Adrenal gland (tissue), 12 donors: ENCODE measurements around the gene ADAMTS13. TPM values are rescaled to one million over a fixed set of nuclear protein-coding genes. Genes with fewer than 3 reads are reported as not detected.

ENCODE experiments used
- DNase-seq, 7 donors: peaks; one replicate each; pipeline ENCODE4 v3.0.0-alpha.2; 2019 to 2020
- H3K27ac ChIP-seq, 5 donors: fragments of 200-600 bp; sonication (generic) in 4 of 5; 1 replicate in 3 of 5; 2 replicates in 2 of 5; pipeline versions ENCODE4 v1.5.1 to v1.8.0; 2016 to 2020; ENCODE audit warnings: mild to moderate bottlenecking in 1 of 5
- H3K27me3 ChIP-seq: fragments of 200-600 bp; 2 replicates; pipeline ENCODE4 v1.8.0; 2021
- H3K36me3 ChIP-seq, 2 donors: fragments of 200-600 bp; replicated peaks in 1 of 2; 1 replicate in 1 of 2; 2 replicates in 1 of 2; pipeline versions ENCODE4 v1.5.1 to v1.8.0; 2018 to 2022
- H3K4me1 ChIP-seq, 2 donors: fragments of 200-600 bp; replicated peaks in 1 of 2; 1 replicate in 1 of 2; 2 replicates in 1 of 2; pipeline versions ENCODE4 v1.5.1 to v1.8.0; 2018 to 2021
- H3K4me3 ChIP-seq, 4 donors: fragments of 200-600 bp; sonication (generic) in 3 of 4; one replicate each; pipeline ENCODE4 v1.5.1; 2016 to 2018
- H3K9me3 ChIP-seq, 3 donors: fragments of 200-600 bp; sonication (generic) in 1 of 3; replicated peaks in 1 of 3; 1 replicate in 2 of 3; 2 replicates in 1 of 3; pipeline versions ENCODE4 v1.5.1 to v1.8.0; 2016 to 2021
- POLR2A ChIP-seq, 2 donors: fragments of 450-650 bp; IDR thresholded peaks; one replicate each; pipeline ENCODE4 v1.6.1; 2017; ENCODE audit warnings: antibody characterized with exemption in 2 of 2, mild to moderate bottlenecking in 2 of 2, moderate library complexity in 1 of 2
- WGBS, 4 donors: extraction: QIAGEN DNeasy Blood & Tissue Kit in 2 of 4; methylation state at CpG; one replicate each; pipeline versions ENCODE4 v1.1.5 to v1.1.7; 2013 to 2017; 5-methylcytosine and 5-hydroxymethylcytosine counted together
- intact Hi-C, 2 donors: fragments of 100-400 bp; cut with DNase I; formaldehyde crosslinking; loops; one replicate each; pipeline versions ENCODE4 v1.14.1 to v1.15.0; 2022 to 2023
- polyA plus RNA-seq, 3 donors: library from polyadenylated mRNA; stranded (reverse); fragments of 200-250 nt in 2 of 3; fragments of 350-450 nt in 1 of 3; fragmentation: Illumina TruSeq in 1 of 3; extraction: RNeasy Lipid Tissue Mini Kit (QIAGEN cat#74804) in 1 of 3; gene quantifications; one replicate each; pipeline ENCODE4 v1.2.3, GENCODE V29; 2013 to 2014
- total RNA-seq, 9 donors: library from RNA; depleted of rRNA in 4 of 9; stranded (reverse); fragments of >200 nt in 4 of 9; fragments of 120-200 nt in 1 of 9; fragmentation: NEBNext Ultra II Directional in 1 of 9; extraction: Animal tissue kit (Norgen Biotek cat#: 25700) in 1 of 9; gene quantifications; one replicate each; pipeline versions ENCODE4 v1.1.0 to v1.2.4, GENCODE V29; 2013 to 2023
- TF ChIP-seq, protein P1 (sequence below), 6 experiments: fragments of 450-650 bp in 4 of 6; fragments of 200-600 bp in 2 of 6; sonication (generic) in 1 of 6; IDR thresholded peaks; 1 replicate in 5 of 6; 2 replicates in 1 of 6; pipeline versions ENCODE4 v1.5.1 to v1.8.0; 2016 to 2021; ENCODE audit warnings: antibody characterized with exemption in 6 of 6, mild to moderate bottlenecking in 2 of 6, moderate library complexity in 1 of 6
- donor health status: healthy with polysubstance abuse.
- donor health status: Bipolar disorder and iron deficiency.
- donor health status: DM: yes; HTN: yes; CAD: no.
- donor health status: DM: no; HTN: no; CAD: no.
- donor health status: DM: no; HTN: no; CAD: no.
- donor health status: DM: yes; HTN: yes; CAD: no.

ADAMTS13 gene
- total and polyA plus RNA-seq, 12 donors = 0.15 to 19.9 (median 2.0) TPM

DNA sequence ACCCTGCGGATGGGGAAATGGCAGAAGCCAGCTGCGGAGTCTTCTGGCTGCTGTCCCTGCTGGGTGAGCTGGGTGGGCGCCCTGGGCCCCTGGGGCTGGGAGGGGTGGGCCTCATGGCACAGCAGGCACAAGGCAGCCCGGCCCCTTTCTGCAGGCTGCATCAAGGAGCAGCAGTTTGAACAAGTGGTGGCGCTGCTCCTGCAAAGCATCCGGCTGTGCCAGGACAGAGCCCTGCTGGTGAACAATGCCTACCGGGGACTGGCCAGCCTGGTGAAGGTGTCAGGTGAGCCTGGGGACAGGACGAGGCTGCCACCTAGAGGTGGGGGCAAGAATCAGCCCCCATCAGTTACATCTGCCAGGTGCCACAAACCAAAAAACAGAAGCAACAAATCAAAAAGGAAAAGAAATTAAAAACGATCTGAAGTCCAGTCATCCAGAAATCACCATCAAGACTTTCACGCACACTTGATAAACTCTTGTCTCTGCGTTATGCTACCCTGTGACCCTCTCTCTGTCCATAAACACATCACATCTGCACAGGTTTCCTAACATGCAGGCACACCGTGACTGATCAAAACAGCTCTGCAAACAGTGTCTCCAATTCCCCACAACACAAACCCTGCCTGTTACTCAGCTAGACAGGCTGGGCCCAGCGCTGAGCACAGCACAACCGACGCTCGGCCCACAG lies 18.3 kb upstream of the ADAMTS13 start:
- H3K4me1 ChIP-seq = peaks cover 10 to 29% of the 10 kb centered on the region in 2 donors
- no peak for TF ChIP-seq POLR2A (IDR thresholded peaks at IDR 0.05)
- TF ChIP-seq, protein P1, sequence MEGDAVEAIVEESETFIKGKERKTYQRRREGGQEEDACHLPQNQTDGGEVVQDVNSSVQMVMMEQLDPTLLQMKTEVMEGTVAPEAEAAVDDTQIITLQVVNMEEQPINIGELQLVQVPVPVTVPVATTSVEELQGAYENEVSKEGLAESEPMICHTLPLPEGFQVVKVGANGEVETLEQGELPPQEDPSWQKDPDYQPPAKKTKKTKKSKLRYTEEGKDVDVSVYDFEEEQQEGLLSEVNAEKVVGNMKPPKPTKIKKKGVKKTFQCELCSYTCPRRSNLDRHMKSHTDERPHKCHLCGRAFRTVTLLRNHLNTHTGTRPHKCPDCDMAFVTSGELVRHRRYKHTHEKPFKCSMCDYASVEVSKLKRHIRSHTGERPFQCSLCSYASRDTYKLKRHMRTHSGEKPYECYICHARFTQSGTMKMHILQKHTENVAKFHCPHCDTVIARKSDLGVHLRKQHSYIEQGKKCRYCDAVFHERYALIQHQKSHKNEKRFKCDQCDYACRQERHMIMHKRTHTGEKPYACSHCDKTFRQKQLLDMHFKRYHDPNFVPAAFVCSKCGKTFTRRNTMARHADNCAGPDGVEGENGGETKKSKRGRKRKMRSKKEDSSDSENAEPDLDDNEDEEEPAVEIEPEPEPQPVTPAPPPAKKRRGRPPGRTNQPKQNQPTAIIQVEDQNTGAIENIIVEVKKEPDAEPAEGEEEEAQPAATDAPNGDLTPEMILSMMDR (IDR thresholded peaks at IDR 0.05) = peak; percentile 21 to 49 (median 38)
- no peaks in the 10 kb centered on the region for H3K9me3 ChIP-seq
- no peak overlapping the region for H3K4me3 ChIP-seq
- H3K27me3 ChIP-seq = no peaks in the 10 kb centered on the region
- H3K36me3 ChIP-seq = peaks cover 0 to 33% of the 10 kb centered on the region in 2 donors
- H3K27ac ChIP-seq = no peak overlapping the region
- WGBS, 4 donors = 73 to 82% (median 78%) methylated on average over 11 to 16 of the region's 16 CpGs
- DNase-seq = peak in 3 of 7 donors; percentile 36 to 41 (median 39)
- intact Hi-C loops = loop anchor here in 1 of 2 donors (10.0 kb wide), 1 partner anchor 219 kb away; no protein-coding TSS in a partner anchor

DNA sequence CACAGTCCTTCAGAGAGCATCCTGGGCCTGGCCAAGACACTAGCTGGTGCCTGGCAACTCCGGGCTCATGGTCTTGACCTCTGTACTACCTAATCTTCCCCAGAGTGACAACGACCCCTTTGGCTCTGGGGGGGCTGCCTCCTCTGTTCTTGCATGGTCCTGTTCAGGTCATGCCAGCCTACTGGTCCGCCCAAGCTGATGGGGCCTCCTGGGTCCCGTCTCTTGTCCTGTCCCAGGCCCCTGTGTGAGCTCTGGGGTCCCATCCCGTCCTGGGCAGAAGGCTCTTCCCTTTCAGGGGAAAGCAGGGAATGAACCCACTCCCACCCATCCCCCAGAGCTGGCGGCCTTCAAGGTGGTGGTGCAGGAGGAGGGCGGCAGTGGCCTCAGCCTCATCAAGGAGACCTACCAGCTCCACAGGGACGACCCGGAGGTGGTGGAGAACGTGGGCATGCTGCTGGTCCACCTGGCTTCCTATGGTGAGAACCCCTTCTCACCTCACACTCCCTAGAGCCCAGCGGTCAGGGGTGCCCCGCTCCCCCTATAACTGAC lies 17.6 kb upstream of the ADAMTS13 start:
- WGBS, 4 donors = 84 to 88% (median 85%) methylated on average over 6 to 12 of the region's 12 CpGs
- H3K36me3 ChIP-seq = peaks cover 0 to 39% of the 10 kb centered on the region in 2 donors
- H3K4me1 ChIP-seq = peaks cover 10 to 29% of the 10 kb centered on the region in 2 donors
- no peak overlapping the region for H3K4me3 ChIP-seq
- intact Hi-C loops = loop anchor here in 1 of 2 donors (5.0 to 10.0 kb wide), 2 partner anchors 83 to 220 kb away; no protein-coding TSS in a partner anchor
- DNase-seq = no peak
- H3K27ac ChIP-seq = peak overlapping the region in 1 of 5 donors; percentile 83
- no peaks in the 10 kb centered on the region for H3K9me3 ChIP-seq
- TF ChIP-seq, protein P1 (IDR thresholded peaks at IDR 0.05) = no peak
- TF ChIP-seq POLR2A (IDR thresholded peaks at IDR 0.05) = no peak
- no peaks in the 10 kb centered on the region for H3K27me3 ChIP-seq

DNA sequence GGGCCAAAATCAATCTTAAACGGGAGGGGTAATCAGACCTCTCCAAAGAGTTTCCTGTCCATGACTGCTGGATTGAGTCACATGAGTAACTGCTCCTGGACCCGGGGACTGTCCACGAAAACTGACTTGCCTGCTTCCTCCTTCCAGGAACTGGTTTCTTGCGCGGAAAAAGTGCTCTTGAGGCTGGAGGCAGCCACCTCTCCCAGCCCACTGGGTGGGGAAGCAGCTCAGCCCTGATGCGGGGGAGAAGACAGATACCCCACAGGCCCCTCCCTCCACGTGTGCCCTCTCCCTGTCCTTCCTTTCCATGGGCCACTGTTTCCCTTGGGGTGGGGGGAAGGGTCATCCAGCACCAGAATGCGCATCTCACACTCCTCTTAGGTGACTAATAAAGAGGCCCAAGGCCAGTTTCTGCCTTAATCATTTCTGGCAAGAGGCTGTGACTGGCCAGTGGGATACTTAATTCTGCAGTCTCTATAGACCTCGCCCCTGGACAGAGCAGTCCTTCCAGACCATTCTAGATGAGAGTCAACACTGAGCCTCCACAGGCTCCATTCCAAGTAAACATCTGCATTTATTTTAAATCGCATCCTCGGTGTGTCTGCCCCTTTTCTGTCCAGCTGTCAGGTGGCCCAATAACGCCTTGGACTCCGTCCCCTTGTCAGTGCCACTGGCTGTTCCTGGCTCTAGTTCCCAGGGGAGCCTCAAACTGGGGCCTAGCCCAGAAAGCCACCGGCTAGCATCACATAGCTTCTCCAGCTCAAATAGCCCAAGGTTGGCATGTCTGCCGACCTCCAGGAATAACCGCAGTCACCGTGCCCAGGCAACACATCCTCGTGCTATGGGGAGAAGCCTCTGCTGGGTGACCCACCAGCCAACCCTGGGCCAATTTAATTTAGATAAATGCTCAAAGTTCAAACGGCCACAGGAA lies 16.4 kb upstream of the ADAMTS13 start:
- no peaks in the 10 kb centered on the region for H3K9me3 ChIP-seq
- peaks cover 10 to 29% of the 10 kb centered on the region in 2 donors for H3K4me1 ChIP-seq
- H3K4me3 ChIP-seq = no peak overlapping the region
- H3K27ac ChIP-seq = peak overlapping the region in 3 of 5 donors; percentile 70 to 83 (median 74)
- H3K27me3 ChIP-seq = no peaks in the 10 kb centered on the region
- peaks cover 0 to 51% of the 10 kb centered on the region in 2 donors for H3K36me3 ChIP-seq
- intact Hi-C loops = loop anchor here in 1 of 2 donors (5.0 to 10.0 kb wide), 2 partner anchors 82 to 221 kb away; no protein-coding TSS in a partner anchor
- TF ChIP-seq POLR2A (IDR thresholded peaks at IDR 0.05) = no peak
- TF ChIP-seq, protein P1 (IDR thresholded peaks at IDR 0.05) = no peak
- DNase-seq = peak in 5 of 7 donors; percentile 52 to 74 (median 71)
- 45 to 64% (median 55%) methylated on average over 14 to 19 of the region's 19 CpGs for WGBS, 4 donors
